ENCODE data around the gene GGT5.
"Not testable (repeated sequence)": the region's sequence is repeated elsewhere in the genome, so short reads cannot be mapped to it uniquely, and the experiment has no call there.

The GGT5 gene

GRCh38 chr22:24214467-24215285 is 30.2 kb downstream of the GGT5 start:
- DNase-seq (ENCODE audit: low read depth): no peak
- TF ChIP-seq, protein P1, sequence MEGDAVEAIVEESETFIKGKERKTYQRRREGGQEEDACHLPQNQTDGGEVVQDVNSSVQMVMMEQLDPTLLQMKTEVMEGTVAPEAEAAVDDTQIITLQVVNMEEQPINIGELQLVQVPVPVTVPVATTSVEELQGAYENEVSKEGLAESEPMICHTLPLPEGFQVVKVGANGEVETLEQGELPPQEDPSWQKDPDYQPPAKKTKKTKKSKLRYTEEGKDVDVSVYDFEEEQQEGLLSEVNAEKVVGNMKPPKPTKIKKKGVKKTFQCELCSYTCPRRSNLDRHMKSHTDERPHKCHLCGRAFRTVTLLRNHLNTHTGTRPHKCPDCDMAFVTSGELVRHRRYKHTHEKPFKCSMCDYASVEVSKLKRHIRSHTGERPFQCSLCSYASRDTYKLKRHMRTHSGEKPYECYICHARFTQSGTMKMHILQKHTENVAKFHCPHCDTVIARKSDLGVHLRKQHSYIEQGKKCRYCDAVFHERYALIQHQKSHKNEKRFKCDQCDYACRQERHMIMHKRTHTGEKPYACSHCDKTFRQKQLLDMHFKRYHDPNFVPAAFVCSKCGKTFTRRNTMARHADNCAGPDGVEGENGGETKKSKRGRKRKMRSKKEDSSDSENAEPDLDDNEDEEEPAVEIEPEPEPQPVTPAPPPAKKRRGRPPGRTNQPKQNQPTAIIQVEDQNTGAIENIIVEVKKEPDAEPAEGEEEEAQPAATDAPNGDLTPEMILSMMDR (IDR thresholded peaks at IDR 0.05; ENCODE audit: control insufficient read depth, extremely low read depth, insufficient read depth): no peak
- no peak overlapping the region for H3K4me3 ChIP-seq (ENCODE audit: low read depth, low read length)

GRCh38 chr22:24213111-24213510 is 31.8 kb downstream of the GGT5 start:
- DNase-seq (ENCODE audit: low read depth); H3K4me3 ChIP-seq (ENCODE audit: low read depth, low read length): not testable (repeated sequence)

GRCh38 chr22:24211716-24212115 is 33.2 kb downstream of the GGT5 start:
- H3K4me3 ChIP-seq (ENCODE audit: low read depth, low read length): not testable (repeated sequence)

DNA sequence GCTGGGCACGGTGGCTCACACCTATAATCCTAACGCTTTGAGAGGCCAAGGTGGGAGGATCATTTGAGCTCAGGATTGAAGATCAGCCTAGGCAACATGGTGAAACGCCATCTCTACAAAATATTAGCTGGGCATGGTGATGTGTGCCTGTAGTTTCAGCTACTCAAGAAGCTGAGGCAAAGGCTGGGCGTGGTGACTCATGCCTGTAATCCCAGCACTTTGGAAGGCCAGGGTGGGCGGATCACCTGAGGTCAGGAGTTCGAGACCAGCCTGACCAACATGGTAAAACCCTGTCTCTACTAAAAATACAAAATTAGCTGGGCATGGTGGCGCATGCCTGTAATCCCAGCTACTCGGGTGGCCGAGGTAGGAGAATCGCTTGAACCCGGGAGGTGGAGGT is 34.5 kb downstream of the GGT5 start:
- H3K4me3 ChIP-seq (ENCODE audit: low read depth, low read length); DNase-seq (ENCODE audit: low read depth): not testable (repeated sequence)

More at GRCh38 chr22:24211716-24212115, 33.2 kb downstream of the GGT5 start:
- not testable (repeated sequence) for DNase-seq (ENCODE audit: low read depth)

DNA sequence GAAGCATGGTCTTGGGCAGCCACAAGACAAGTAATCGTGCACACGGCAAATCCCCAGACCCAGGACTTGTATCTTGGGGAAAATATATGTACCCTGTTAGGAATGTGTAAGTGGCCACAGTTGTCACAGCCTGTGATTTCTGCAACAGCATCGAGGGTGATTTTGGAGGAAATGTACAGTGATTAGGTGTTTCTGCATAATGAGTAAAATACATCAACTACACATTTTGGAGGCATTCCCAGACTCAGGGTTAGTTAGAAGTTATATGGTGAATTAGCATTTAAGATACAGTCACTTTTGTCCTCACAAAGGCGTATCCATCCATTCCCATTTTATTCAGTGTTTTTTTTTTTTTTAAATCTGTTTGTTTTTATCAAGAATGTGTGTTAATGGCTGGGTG is 35.2 kb downstream of the GGT5 start:
- H3K4me3 ChIP-seq (ENCODE audit: low read depth, low read length): no peak overlapping the region
- TF ChIP-seq, protein P1 (IDR thresholded peaks at IDR 0.05; ENCODE audit: control insufficient read depth, extremely low read depth, insufficient read depth): no peak
- no peak for DNase-seq (ENCODE audit: low read depth)

DNA sequence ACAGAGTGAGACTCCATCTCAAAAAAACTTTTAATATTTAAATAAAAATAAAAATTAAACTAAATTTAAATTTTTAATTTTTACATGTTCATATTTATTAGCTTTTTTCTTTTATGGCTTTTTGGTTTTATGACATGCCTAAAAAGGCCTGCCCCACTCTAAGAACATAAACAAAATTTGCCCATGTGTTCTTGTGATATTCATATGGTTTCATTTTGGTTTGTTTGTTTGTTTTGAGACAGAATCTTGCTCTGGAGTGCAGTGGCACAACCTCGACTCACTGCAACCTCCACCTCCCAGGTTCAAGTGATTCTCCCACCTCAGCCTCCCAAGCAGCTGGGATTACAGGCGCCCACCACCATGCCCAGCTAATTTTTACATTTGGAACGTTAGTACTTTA is 35.9 kb downstream of the GGT5 start:
- no peak overlapping the region for H3K4me3 ChIP-seq (ENCODE audit: low read depth, low read length)
- no peak for DNase-seq (ENCODE audit: low read depth)
- TF ChIP-seq, protein P1 (IDR thresholded peaks at IDR 0.05; ENCODE audit: control insufficient read depth, extremely low read depth, insufficient read depth): no peak

- peak overlapping the region; percentile 23; the same call in 1 of the 2 replicates for H3K4me3 ChIP-seq (ENCODE audit: low read depth, low read length)
- peak; percentile 93 for DNase-seq (ENCODE audit: low read depth)
- TF ChIP-seq, protein P1 (IDR thresholded peaks at IDR 0.05; ENCODE audit: control insufficient read depth, extremely low read depth, insufficient read depth): no peak
Observed at GRCh38 chr22:24208012-24208749, 36.7 kb downstream of the GGT5 start.

DNA sequence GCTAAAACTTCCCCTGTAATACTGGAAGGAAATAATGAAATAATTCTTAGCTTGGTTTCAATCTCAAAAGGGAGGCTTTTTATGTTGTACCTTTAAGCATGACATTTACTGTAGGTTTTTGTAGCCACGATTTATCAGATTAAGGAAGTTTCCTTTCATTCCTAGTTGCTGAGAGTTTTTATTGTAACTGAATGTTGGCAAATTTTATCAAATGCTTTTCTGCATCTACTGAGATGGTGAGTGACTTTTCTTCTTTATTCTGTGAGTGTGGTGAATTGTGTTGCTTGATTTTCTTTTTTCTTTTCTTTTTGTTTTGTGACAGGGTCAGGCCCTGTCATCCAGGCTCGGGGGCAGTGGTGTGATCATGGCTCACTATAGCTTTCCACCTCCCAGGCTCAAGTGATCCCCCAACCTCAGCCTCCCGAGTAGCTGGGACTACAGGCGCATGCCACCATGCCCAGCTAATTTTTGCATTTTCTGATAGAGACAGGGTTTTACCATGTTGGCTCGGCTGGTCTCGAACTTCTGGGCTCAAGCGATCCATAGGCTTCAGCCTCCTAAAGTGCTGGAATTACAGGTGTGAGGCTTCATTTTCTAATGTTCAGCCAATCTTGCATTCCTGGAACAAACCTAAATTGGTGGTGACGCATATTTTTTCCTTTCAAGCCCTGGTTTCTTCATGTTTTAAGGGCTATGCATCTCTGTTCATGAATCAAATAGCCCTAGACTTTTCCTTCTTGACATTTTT is 37.4 kb downstream of the GGT5 start:
- no peak for DNase-seq (ENCODE audit: low read depth)
- H3K4me3 ChIP-seq (ENCODE audit: low read depth, low read length): peak overlapping the region; percentile 21; the same call in 1 of the 2 replicates
- TF ChIP-seq, protein P1 (IDR thresholded peaks at IDR 0.05; ENCODE audit: control insufficient read depth, extremely low read depth, insufficient read depth): no peak

DNA sequence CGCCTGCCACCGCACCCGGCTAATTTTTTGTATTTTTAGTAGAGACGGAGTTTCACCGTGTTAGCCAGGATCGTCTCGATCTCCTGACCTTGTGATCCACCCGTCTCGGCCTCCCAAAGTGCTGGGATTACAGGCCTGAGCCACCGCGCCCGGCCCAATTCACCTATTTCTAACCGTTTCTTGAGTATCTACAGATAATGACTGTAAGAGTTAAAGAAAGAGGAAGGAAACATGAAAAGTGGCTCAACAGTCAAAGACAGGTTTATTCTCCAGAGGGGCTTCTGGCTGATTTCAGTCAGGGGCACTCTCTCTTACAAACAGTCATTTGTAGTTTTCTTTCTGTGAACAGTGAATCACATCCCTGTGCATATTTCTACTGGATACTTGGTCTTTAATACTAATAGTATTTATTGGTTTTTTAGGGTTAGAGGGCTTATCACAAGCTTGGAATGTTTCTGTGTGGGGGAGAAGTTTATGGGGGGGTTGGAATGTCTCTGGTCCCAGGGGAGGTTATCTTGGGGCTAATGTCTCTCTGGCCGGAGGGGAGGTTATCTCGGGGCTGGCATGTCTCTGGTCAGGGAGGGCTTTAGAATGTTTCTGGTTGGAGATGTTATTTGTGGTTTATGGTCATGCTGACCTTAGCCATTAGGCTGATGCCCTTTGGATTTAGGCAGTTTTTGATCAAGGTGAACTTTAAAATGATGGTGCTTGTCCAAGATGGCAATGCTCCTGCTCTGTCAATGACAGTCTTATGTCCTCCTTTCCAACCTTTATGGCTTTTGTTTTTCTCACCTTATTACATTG is 38.2 kb downstream of the GGT5 start:
- DNase-seq (ENCODE audit: low read depth); H3K4me3 ChIP-seq (ENCODE audit: low read depth, low read length): not testable (repeated sequence)

All from LNCaP clone FGC (cell line).